ENCODE data around the gene RAB36. TPM values are rescaled to one million over a fixed set of nuclear protein-coding genes. Genes with fewer than 3 reads are reported as not detected.
"Not testable (repeated sequence)": the region's sequence is repeated elsewhere in the genome, so short reads cannot be mapped to it uniquely, and the experiment has no call there.

The RAB36 gene
- total RNA-seq, 2 donors from 2014 or later = 0.25 TPM; not detected in 1

DNA sequence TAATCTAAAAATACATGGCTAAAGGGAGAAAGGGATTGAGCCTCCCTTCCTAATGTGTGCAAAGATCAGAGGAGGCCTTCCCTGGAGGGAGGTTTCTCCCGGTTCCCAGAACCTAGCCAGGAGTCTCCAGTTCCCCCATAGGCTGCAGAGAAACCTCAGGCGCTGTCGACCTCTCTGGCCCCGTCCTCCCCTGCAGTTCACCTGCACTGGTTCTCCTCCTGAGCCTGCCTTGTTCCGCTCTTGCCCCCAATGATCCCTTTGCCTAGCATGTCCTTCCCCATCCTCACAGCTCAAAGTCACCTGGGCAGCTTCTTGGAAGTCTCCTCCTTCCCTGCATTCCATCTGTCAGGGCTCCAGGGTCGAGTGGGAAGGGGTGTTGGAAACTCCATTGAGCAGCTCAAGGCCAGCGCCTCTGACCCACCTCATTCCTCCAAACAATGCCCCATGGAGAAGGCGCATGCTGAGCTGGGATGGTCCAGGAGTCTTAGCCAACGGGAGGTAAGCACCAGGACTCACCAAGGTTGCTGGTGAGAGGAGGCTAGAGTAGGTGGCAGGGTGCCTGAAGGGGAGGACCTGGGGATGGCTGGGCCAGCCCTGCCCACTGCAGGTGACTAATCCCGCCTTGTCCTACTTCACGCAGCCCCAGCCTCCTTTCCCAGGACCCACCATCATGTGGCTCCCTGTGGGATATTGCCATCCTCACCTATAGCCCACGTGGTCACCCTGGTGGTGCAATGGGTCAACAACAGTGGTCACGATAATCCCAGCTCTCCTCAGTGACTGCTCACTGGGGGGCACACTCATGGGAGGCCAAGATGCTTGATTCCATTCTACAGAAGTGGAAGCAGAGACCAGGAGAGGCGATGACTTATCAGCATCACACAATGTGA is 18.9 kb upstream of the RAB36 start:
- ATAC-seq = no peak
- no peak overlapping the region for H3K27ac Mint-ChIP-seq
- no peak for DNase-seq (ENCODE audit: low spot score in 2 of 2)
- no peaks in the 10 kb centered on the region for H3K9me3 Mint-ChIP-seq
- no peaks in the 10 kb centered on the region for H3K36me3 Mint-ChIP-seq

DNA sequence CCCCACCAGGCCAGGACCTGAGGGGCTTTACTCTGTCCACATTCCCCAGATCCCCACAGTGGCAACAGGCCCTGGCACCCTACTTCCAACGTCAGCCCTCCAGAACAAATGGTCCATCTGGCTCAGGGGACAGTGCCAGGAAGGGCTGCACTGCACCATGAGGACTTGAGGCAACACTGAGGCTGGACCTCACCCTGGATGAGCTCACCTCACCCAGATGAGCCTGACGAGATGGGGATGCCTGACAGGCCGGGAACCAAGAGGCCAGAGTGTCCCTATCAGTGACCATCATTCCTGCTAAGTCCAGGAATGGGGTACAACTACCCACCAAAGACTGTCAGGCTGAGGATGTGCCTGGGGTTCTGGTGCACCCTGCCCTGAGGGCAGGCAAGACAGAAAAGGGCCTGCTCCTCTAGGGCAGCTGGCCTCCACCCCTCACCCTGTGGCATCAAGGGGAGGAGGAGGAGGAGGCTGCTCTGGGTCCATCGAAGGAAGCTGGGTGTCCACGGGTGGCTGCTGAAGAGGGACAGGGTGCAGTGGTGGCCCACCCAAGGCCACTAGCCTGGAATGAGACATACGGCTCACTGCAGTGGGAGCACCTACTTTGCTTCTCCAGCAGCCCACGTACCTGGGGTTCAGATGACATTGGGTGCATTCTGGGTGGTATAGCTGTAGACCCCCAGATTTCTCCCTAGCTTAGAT is 18.1 kb upstream of the RAB36 start:
- Mint-ChIP-seq H3K27ac (no peak overlapping the region), H3K36me3 (no peaks in the 10 kb centered on the region), H3K9me3 (no peaks in the 10 kb centered on the region)
- ATAC-seq (no peak), DNase-seq (ENCODE audit: low spot score in 2 of 2) (no peak)

DNA sequence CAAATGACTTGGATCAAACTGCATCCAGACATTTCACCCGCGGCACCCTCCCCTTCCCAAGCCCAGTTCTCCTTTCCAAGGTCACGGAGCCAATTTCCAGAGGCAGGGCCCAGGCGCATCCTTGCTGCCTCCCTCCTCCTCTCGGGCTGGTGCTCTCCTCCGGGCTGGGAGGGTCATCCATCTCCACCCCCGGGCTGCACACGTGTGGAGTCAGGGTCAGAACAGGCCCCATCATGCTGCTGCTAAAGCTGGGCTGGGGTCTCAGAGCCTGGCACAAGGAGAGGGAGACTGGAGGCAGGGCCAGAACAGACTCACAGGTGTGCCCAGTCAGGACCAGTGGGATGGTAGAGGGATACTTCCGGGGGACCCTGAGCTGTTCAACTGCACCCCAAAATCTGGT is 17.5 kb upstream of the RAB36 start:
- DNase-seq (ENCODE audit: low spot score in 2 of 2) = no peak
- Mint-ChIP-seq H3K27ac (no peak overlapping the region), H3K36me3 (no peaks in the 10 kb centered on the region), H3K9me3 (no peaks in the 10 kb centered on the region)
- no peak for ATAC-seq

DNA sequence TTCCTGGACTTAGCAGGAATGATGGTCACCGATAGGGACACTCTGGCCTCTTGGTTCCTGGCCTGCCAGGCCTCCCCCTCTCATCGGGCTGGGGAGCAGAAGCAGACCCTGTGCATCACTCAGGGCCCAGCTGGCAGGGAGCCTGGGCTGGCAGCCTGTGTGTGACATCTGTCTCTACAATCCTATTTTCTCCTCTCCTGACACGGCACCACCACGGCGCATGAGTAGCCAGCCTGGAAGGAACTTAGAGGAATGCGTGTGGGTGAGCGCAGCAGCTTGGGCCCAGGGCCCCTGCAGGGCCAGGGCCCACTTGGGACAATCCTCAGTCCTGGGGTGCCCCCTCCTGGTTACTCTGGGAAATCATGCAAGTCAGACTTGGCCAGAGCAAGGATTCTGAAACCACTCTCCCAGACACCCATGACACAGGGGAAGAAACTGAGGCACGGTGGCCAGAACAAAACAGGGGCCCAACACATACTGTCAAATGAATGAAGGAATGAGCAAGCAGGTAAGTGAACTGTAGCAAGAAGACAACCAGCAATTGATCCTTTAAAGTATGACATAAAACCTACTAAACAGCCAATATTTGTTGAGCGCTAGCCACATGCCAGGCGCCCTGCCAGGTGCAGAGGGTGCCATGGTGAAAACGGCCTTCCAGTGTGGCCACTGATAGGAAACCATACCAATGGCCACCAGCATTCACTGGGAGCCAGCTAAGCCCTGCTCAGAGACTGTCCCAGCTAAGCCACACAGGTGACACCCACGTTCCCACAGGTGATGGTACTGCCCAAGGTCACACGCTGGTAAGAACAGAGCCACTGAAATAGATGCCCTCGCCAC is 16.8 kb upstream of the RAB36 start:
- H3K27ac Mint-ChIP-seq = no peak overlapping the region
- no peaks in the 10 kb centered on the region for H3K9me3 Mint-ChIP-seq
- ATAC-seq = peak; percentile 85 to 88
- DNase-seq (ENCODE audit: low spot score in 2 of 2) = peak in 1 of 2 donors; percentile 82
- H3K36me3 Mint-ChIP-seq = no peaks in the 10 kb centered on the region

DNA sequence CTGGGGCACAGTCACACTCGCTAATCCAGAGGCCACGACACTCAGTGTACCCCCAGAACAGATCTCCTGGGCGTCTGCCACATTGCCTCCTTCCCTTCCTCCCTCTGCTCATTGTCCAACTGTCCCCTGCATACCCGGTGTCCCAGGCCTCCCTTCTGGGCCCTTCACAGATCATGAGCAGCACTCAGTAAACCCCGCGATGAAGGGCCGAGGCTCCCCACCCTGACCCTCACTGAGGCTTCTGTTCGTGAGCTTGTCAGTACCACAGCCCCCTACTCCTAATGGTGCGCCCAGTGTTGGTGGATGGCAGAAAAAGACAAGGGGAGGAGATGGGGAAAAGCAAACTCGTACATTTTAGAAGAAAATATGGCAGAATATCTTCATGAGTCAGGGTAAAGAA is 16.1 kb upstream of the RAB36 start:
- DNase-seq (ENCODE audit: low spot score in 2 of 2) (no peak), ATAC-seq (no peak)
- Mint-ChIP-seq H3K36me3 (no peaks in the 10 kb centered on the region), H3K9me3 (no peaks in the 10 kb centered on the region), H3K27ac (no peak overlapping the region)

DNA sequence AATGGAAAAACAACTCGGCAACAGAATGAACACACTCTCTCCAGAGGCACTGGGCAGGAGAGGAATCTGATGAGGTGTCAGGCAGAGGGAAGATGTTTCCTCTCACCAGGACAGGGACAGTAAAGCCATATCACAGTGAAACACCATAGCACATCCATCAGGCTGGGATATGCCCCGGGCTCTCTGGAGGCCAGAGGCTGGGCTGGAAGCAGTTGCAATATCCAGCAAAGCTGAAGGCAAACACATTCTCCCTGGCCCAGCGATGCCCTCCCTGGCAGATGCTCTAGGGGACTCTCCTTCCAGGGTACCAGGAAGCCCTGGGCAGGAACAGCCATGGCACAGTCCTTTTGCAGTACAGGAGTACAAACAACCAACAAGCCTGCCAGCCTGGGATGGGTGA is 14.6 kb upstream of the RAB36 start:
- Mint-ChIP-seq H3K9me3 (no peaks in the 10 kb centered on the region), H3K27ac (no peak overlapping the region), H3K36me3 (no peaks in the 10 kb centered on the region)
- DNase-seq (ENCODE audit: low spot score in 2 of 2) = no peak
- no peak for ATAC-seq

DNA sequence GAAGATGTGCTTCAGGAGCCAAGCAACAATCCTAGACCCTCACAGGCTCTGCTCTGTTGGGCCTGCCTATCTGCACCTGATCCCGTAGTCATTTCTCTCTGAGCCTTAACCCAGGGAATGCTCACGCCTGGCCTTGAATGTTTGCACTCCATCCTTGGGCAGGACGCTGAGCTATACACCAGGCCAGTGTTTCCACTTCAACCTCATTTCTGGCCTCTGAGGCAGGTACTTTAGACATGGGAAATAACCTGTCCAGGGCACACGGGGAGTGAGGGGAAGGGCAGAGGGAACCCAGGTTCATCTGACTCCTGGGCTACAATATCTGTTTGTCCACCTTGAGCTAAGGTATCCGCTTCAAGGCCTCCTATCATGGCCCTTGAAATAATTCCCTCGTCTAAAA is 13.3 kb upstream of the RAB36 start:
- no peaks in the 10 kb centered on the region for H3K9me3 Mint-ChIP-seq
- no peaks in the 10 kb centered on the region for H3K36me3 Mint-ChIP-seq
- no peak overlapping the region for H3K27ac Mint-ChIP-seq
- no peak for DNase-seq (ENCODE audit: low spot score in 2 of 2)
- ATAC-seq = no peak

DNA sequence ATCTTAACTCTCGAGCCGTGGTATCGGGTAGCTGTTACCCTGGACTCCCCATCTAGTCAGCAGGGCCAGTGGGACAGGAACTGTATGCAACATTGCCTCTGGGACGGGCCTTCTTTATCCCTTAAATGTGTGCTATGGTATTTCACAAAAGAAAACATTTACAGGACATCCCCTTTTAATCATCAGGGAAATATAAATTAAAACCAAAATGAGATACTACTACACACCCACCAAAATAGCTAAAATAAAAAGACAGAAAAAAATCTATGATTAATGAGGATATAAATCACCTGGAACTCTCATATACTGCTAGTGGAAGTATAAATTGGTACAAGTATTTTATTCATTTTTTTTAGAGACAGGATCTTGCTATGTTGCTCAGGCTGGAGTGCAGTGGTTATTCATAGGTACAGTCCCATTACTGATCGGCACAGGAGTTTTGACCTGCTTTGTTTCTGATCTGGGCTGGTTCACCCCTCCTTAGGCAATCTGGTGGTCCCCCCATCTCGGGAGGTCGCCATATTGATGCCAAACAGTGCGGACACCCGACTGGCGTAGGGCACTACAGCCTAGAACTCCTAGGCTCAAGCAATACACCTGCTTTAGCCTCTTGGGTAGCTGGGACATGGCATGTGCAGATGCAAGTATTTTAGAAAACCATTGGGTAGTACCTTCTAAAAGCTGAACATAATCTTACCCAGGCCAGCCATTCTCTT is 12.7 kb upstream of the RAB36 start:
- ATAC-seq (no peak), DNase-seq (ENCODE audit: low spot score in 2 of 2) (no peak)
- Mint-ChIP-seq H3K27ac (peak overlapping the region in 1 of 2 donors; percentile 55), H3K9me3 (no peaks in the 10 kb centered on the region), H3K36me3 (no peaks in the 10 kb centered on the region)

DNA sequence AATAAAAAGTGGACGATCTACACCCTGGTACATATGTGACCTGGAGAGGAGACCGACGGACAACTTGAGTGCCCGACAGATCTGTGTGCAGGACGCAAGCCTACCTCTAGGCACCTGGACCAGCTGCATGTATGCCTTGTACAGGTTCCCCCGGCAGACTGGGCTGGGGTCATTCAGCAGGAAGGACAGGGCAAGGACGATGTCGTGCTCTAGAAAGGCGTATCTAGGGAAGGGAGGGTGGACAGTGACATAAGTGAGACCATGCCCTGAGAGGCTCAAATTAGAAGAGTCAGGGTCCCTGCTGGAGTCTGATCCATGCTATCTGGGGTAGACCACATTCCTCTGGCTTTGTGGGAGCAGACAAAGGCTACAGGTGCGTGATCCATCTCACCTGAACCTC is 11.4 kb upstream of the RAB36 start:
- Mint-ChIP-seq H3K36me3 (no peaks in the 10 kb centered on the region), H3K9me3 (no peaks in the 10 kb centered on the region), H3K27ac (no peak overlapping the region)
- ATAC-seq = no peak
- no peak for DNase-seq (ENCODE audit: low spot score in 2 of 2)

DNA sequence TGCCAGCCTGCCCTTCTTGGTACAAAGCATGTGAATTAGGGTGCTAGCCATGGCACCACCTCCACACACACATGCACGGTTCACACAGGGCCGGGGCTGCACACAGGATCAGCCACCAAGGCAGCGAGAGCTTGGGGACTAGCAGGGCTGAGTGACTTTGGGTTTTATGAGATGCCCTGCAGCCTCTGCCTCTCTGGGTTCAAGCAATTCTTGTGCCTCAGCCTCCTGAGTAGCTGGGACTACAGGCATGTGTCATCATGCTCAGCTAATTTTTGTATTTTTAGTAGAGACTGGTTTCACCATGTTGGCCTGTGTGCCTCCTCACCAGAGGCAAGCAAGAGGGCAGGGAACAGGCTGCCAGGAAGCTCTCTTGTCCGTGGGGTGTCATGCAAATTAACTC is 8.3 kb upstream of the RAB36 start:
- peak overlapping the region; percentile 44 to 84 for H3K27ac Mint-ChIP-seq
- not testable (repeated sequence) for DNase-seq (ENCODE audit: low spot score in 2 of 2); H3K9me3 Mint-ChIP-seq; ATAC-seq; H3K36me3 Mint-ChIP-seq

DNA sequence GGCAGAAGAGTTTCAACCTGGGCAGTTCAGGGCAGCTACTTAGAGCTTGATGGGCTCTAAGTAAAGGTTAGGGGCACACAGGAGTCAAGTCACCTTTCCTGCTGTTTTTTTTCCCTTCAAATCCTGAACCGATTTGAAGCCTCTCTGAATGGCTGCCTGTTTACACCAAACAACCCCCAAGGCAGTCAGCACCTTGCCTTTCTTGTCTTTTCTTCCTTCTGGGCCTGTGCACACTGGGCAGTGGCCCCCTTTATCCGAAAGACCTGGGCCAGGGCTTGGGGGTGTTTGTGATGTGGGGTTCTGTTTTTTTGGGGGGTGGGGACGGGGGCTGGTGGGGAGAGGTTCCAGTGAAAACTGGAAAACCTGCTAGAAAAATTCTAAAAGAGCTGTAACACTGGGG is 7.8 kb upstream of the RAB36 start:
- Mint-ChIP-seq H3K9me3 (no peaks in the 10 kb centered on the region), H3K36me3 (no peaks in the 10 kb centered on the region), H3K27ac (peak overlapping the region; percentile 84 to 93)
- DNase-seq (ENCODE audit: low spot score in 2 of 2) (no peak), ATAC-seq (no peak)

DNA sequence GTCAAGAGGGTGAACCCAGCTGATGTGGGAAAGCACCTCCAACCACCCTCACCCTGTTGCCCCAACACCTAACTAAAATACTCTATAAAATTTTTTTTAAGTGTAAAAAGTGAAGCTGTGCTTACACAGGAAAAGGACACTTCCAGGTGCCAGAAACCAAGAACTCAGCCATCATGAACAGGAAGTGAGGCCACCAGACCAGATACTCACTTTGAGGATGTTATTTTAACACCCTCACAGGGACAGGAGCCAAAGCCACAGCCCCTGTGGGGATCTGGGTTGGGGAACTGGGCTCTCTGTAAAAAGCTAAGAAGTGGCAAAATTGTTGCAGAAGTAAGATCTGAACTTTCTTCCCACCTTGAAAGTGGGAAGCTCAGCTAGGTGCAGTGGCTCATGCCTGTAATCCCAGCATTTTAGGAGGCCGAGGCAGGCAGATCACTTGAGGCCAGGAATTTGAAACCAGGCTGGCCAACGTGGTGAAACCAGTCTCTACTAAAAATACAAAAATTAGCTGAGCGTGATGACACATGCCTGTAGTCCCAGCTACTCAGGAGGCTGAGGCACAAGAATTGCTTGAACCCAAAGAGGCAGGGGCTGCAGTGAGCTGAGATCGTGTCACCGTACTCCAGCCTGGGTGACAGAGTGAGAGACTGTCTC is 7.2 kb upstream of the RAB36 start:
- peak in 1 of 2 donors; percentile 27 for ATAC-seq
- peak in 1 of 2 donors; percentile 27 for DNase-seq (ENCODE audit: low spot score in 2 of 2)
- H3K36me3 Mint-ChIP-seq = no peaks in the 10 kb centered on the region
- no peaks in the 10 kb centered on the region for H3K9me3 Mint-ChIP-seq
- peak overlapping the region; percentile 84 to 93 for H3K27ac Mint-ChIP-seq

DNA sequence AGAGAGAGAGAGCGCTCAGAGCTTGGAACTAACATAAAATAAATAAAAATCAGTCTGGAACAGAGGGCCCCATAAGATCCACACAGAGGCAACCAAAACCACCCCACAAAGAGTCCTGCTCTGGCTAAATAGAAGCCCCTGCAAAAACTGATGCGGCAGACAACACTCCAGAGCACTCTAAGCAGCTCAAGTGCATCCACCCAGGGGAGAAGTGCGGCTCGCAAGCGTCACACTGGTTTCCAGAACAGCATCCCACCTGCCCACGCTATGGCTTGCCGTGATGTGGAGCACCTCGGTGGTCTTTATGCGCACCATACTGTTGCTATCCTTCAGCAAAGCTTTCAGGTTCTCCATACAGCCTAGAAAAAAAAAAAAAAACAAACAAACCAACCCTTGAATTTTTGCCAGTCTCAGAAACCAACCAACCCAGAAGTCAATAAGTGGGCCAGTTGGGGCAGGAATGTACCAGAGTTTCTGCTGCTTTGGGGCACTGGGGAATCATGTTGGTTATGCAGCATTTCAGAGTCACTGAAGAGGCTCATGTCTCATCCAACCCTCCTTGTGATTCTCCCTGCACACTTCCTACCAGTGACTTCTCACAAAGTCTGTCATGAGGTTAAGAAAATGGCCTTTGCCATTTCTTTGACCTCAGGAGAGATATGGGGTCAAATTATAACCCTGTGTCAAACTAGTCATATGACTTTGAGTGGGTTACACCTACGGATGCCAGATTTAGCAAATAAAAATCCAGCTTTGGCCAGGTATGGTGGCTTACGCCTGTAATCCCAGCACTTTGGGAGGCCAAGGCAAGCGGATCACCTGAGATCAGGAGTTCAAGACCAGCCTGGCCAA is 6.5 kb upstream of the RAB36 start:
- ATAC-seq = no peak
- no peak for DNase-seq (ENCODE audit: low spot score in 2 of 2)
- Mint-ChIP-seq H3K36me3 (no peaks in the 10 kb centered on the region), H3K9me3 (no peaks in the 10 kb centered on the region), H3K27ac (peak overlapping the region; percentile 84 to 93)

DNA sequence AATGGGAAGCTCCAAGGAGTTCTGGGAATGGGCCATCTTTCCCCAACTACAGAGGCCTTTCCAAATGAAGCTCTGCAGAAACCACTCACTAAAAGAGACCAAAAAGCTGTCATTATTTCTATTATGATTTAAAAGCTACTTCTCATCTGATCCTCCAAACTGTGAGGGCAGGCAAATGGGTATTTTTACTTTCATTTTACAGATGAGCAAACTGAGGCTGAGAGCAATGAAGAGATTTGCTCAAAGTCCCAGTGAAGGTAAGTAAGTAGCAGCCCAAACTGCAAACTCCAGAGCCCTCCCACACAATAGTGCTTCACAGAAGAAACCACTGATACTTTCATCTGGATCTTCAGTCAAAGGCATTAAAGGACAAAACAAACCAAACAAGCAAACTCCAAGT is 4.9 kb upstream of the RAB36 start:
- no peaks in the 10 kb centered on the region for H3K36me3 Mint-ChIP-seq
- H3K27ac Mint-ChIP-seq = peak overlapping the region; percentile 93
- H3K9me3 Mint-ChIP-seq = no peaks in the 10 kb centered on the region
- ATAC-seq (no peak), DNase-seq (ENCODE audit: low spot score in 2 of 2) (no peak)

DNA sequence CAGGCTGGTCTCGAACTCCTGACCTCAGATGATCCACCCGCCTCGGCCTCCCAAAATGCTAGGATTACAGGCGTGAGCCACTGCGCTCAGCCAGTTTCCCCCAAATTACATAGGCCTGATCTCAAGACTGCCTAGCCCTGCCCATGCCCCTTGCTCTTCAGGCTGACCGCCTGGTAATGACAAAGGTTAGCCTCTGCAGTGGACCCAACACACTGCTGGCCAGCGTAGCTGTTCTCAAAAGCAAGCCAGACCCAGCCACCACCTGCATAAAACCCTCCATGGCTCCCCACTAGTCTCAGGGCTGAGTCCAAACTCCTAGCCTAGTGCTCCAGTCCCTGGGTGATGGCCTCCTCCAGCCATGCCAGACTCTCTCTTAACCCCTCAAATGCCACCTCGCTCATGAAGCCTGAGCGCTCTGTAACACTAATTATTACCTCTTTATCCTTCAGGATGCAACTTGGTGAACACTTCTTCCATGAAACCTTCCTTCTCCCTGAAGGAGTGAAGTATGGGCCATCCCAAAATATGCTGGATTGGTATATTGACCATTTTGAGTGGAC is 2.7 kb upstream of the RAB36 start:
- no peaks in the 10 kb centered on the region for H3K9me3 Mint-ChIP-seq
- ATAC-seq (no peak), DNase-seq (ENCODE audit: low spot score in 2 of 2) (no peak)
- peak overlapping the region; percentile 87 to 93 for H3K27ac Mint-ChIP-seq
- no peaks in the 10 kb centered on the region for H3K36me3 Mint-ChIP-seq

Measured in activated naive CD4-positive, alpha-beta T cell treated with anti-CD3 and anti-CD28 coated beads, Interleukin-2, amount 50 U/mL, for 72 hours (primary cell).